ENCODE data around the gene SUSD4.

The SUSD4 gene

GRCh38 chr1:223225061-223225460 lies 138.9 kb downstream of the SUSD4 start:
- CTCF ChIA-PET, result interaction anchor here (0.5 kb wide), 1 partner anchor 413 kb away, joined by 3 read pairs; no protein-coding TSS in a partner anchor
- no peak for TF ChIP-seq CTCF (conservative IDR thresholded peaks at IDR 0.05; ENCODE audit: low read depth)

GRCh38 chr1:223224465-223224864 lies 139.5 kb downstream of the SUSD4 start:
- DNase-seq (ENCODE audit: low spot score), result no peak
- POLR2A ChIA-PET (ENCODE audit: low non-redundant PET), result no interaction called here
- no peak for TF ChIP-seq CTCF (conservative IDR thresholded peaks at IDR 0.05; ENCODE audit: low read depth)
- H3K27ac ChIP-seq, result no peak overlapping the region
- CTCF ChIA-PET, result no interaction called here

More at GRCh38 chr1:223225061-223225460, 138.9 kb downstream of the SUSD4 start:
- no peak overlapping the region for H3K27ac ChIP-seq
- POLR2A ChIA-PET (ENCODE audit: low non-redundant PET), result no interaction called here
- DNase-seq (ENCODE audit: low spot score), result no peak

DNA sequence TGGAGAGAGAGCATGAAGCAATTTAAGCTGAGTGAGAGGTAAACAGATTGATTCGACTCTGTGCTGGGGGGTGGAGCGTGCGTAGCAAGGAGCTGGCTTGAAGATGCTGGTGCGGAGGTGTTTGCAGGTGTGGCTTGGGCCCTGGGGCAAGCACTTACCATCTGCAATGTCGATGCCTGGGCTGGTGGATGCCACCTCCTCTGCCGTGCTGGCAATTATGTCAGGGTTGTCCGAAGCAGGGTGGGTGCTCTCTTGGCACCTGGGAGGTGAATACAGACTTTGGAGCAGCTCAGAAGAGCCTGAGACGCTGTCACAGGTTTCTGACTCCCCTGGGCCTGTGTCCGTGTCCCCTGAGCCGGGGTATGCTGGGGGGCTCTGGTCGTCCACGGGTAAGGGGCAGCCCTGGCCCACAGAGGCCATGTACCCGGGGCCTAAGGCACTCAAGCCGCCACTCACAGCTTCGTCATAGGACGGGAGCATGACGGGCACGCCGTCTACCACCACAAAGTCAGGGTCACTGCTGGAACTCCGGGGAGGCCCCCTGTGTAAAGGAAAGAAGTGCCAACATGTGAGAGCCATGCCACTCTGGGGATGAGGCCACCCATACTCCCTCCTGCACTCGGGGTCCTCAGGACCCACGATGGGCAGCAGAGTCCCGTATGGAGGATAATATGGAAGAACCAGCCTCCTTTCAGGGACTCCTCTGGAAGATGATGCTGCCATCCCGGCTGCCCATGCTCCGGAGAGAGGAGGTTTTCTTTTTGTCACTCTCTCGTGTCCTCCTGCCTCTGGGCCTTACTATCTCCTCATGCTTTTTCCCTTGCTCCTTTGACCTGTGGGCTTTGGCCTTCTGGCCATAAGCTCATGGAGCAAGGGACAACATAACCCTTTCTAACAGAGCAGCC lies 140.6 kb downstream of the SUSD4 start:
- CTCF ChIA-PET, result no interaction called here
- POLR2A ChIA-PET (ENCODE audit: low non-redundant PET), result no interaction called here

DNA sequence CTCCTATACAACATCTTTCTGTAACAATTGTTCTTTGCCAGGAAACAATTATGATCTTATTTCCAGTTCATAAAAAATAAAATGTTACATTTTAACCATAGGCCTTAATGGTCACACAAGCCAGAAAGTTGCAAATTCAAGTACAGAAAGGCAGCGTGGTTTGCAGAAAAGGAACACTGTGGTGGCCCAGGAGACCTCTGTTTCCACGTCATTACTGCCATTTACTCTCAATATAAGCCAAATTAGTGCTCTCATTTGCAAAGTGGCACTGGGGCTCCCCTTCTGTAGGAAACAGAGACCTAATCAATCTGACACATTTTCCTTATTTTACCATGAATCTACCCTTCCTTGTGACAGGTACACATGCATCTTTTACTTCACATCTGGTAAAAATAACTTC lies 141.6 kb downstream of the SUSD4 start:
- no peak overlapping the region for H3K27ac ChIP-seq
- ChIA-PET CTCF (no interaction called here), POLR2A (ENCODE audit: low non-redundant PET) (no interaction called here)
- no peak for DNase-seq (ENCODE audit: low spot score)
- no peak for TF ChIP-seq CTCF (conservative IDR thresholded peaks at IDR 0.05; ENCODE audit: low read depth)

More for the DNA sequence above, 140.6 kb downstream of the SUSD4 start:
- no peak overlapping the region for H3K27ac ChIP-seq
- no peak for DNase-seq (ENCODE audit: low spot score)
- no peak for TF ChIP-seq CTCF (conservative IDR thresholded peaks at IDR 0.05; ENCODE audit: low read depth)

- no peak for DNase-seq (ENCODE audit: low spot score)
- no peak for TF ChIP-seq CTCF (conservative IDR thresholded peaks at IDR 0.05; ENCODE audit: low read depth)
- H3K27ac ChIP-seq, result no peak overlapping the region
- CTCF ChIA-PET, result no interaction called here
- POLR2A ChIA-PET (ENCODE audit: low non-redundant PET), result no interaction called here
Measured at GRCh38 chr1:223221686-223222085, 142.3 kb downstream of the SUSD4 start.

DNA sequence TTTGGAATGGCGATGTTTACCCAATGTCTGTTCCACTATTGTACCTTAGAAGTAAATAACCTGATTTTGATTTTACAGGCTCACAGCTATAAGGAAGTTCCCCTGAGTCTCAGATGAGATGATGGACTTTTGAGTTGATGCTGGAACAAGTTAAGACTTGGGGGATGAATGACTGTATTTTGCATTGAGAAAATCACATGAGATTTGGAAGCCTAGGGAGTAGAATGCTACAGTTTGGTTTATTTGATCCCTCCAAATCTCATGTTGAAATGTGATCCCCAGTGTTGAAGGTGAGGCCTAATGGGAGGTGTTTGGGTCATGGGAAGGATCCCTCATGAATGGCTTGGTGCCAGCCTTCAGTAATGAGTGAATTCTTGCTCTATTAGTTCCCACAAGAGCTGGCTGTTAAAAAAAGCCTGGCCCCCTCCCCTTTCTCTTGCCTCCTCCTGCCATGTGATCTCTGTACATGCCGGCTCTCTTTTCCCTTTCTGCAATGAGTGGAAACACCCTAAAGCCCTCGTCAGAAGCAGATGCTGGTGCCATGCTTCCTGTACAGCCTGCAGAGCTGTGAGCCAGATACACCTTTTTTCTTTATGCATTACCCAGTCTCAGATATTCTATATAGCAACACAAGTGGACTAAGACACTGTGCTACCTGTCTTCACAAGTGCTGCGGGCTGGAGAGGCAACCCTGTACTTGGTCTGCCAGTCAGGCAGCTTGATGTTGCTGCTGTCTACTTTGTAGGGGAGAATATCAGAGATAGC lies 143.9 kb downstream of the SUSD4 start:
- CTCF ChIA-PET, result no interaction called here
- no peak for DNase-seq (ENCODE audit: low spot score)
- TF ChIP-seq CTCF (conservative IDR thresholded peaks at IDR 0.05; ENCODE audit: low read depth), result no peak
- H3K27ac ChIP-seq, result no peak overlapping the region
- POLR2A ChIA-PET (ENCODE audit: low non-redundant PET), result no interaction called here

Data from RWPE1 (cell line).